NOMO-1 (cell line): ENCODE measurements around the gene MGP.
A peak's percentile ranks its signal among the peaks of the same experiment; 100 is the strongest.

Experiments used
- DNase-seq, 2 experiments: peaks; one replicate each; lab custom pipeline; 2025; ENCODE audit not compliant: unreplicated experiment in 2 of 2; lab: John Stamatoyannopoulos, UW

Gene MGP

GRCh38 chr12:14903386-14904098 lies 17.9 kb upstream of the MGP start:
- DNase-seq: no peak

- DNase-seq: no peak
These were observed 16.8 kb upstream of the MGP start for GRCh38 chr12:14902465-14902864.

- no peak for DNase-seq
These were observed 15.5 kb upstream of the MGP start for GRCh38 chr12:14901228-14901562.

- DNase-seq: peak in 1 of 2 experiments; percentile 4
These were observed 15.0 kb upstream of the MGP start for GRCh38 chr12:14900521-14901227.

GRCh38 chr12:14896521-14897169 lies 11.0 kb upstream of the MGP start:
- no peak for DNase-seq

- no peak for DNase-seq
These were observed 8.0 kb upstream of the MGP start for GRCh38 chr12:14893506-14894250.

- no peak for DNase-seq
These were observed 7.3 kb upstream of the MGP start for GRCh38 chr12:14892726-14893505.

- DNase-seq: no peak
These were observed 5.0 kb upstream of the MGP start for GRCh38 chr12:14890701-14891100.

GRCh38 chr12:14886271-14886670 lies 617 bp upstream of the MGP start:
- DNase-seq: no peak

- peak; percentile 51 to 87 for DNase-seq
These were observed 1.2 kb downstream of the MGP start for GRCh38 chr12:14884458-14884878.

GRCh38 chr12:14883686-14884085 lies 2.0 kb downstream of the MGP start:
- DNase-seq: no peak

GRCh38 chr12:14880890-14881453 lies 4.7 kb downstream of the MGP start:
- DNase-seq: peak in 1 of 2 experiments; percentile 24

- no peak for DNase-seq
These were observed 6.3 kb downstream of the MGP start for GRCh38 chr12:14879222-14879933.

- no peak for DNase-seq
These were observed 7.2 kb downstream of the MGP start for GRCh38 chr12:14878488-14878887.

- no peak for DNase-seq
These were observed 8.8 kb downstream of the MGP start for GRCh38 chr12:14876833-14877232.

- no peak for DNase-seq
These were observed 10.8 kb downstream of the MGP start for GRCh38 chr12:14874882-14875281.

- peak in 1 of 2 experiments; percentile 40 for DNase-seq
These were observed 12.0 kb downstream of the MGP start for GRCh38 chr12:14873440-14874185.

- DNase-seq: no peak
These were observed 13.8 kb downstream of the MGP start for GRCh38 chr12:14871886-14872285.

GRCh38 chr12:14871247-14871646 lies 14.4 kb downstream of the MGP start:
- no peak for DNase-seq
